NB4 (cell line): ENCODE data around the gene PNMT.

Experiments
- CTCF ChIP-seq: IDR thresholded peaks from one replicate; pipeline ENCODE4 v1.5.1; 2012; ENCODE audit warnings: low read depth, low read length
- MYC ChIP-seq: IDR thresholded peaks from 2 replicates; pipeline ENCODE4 v1.6.1; 2011; ENCODE audit warnings: low read depth, low read length
- POLR2A ChIP-seq: IDR thresholded peaks from 2 replicates; pipeline ENCODE4 v1.6.1; 2011; ENCODE audit warnings: mild to moderate bottlenecking; ENCODE audit not compliant: insufficient read length; ENCODE audit errors: extremely low read depth

- TF ChIP-seq POLR2A (no peak), CTCF (no peak), MYC (no peak)
These were observed 40.3 kb upstream of the PNMT start for GRCh38 chr17:39627712-39628516.
